ENCODE measurements around the gene ADIPOR2. TPM values are rescaled to one million over a fixed set of nuclear protein-coding genes. Genes with fewer than 3 reads are reported as not detected.

Gene ADIPOR2
- total RNA-seq, 1 donor from 2014 or later, result 26.5 TPM

DNA sequence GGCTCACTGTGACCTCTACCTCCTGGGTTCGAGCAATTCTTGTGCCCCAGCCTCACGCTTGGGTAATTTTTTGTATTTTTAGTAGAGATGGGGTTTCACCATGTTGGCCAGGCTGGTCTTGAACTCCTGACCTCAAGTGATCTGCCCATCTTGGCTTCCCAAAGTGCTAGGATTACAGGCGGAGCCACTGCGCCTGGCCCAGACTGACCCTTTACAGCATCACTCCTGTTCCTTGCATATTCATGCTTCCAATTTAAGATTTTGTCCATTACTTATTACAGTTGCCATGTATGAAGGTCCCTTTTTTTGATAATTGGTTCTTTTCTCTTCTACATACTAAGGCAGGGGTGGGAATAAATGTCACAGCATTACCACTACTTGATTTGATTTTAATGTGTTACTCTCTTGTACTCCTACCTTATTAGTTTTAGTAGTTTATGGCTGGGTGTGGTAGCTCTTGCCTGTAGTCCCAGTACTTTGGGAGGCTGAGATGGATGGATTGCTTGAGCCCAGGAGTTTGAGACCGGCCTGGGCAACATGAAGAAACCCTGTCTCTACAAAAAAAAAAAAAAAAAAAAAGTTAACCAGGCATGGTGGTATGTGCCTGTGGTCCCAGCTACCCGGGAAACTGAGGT, 46.9 kb downstream of the ADIPOR2 start:
- no peak for DNase-seq

DNA sequence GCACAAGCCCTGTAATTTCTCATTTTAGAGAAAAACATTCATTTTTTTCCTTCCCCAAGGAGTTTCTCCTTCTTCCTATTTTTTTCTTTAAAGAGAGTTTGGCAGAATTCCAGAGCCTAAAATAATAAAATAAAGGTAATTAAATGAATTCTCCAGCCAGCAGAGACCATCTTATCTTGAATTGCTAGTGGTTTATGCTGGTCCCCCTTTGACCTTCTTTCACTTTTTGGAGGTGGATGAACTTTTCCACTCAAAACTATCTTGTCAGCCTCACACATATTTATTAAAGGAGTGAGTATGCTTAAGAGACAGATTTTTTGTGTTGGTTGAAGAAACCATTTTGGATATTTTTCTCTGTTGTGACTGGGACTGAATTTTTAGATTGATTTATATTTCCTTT, 47.6 kb downstream of the ADIPOR2 start:
- DNase-seq, result peak; percentile 6

DNA sequence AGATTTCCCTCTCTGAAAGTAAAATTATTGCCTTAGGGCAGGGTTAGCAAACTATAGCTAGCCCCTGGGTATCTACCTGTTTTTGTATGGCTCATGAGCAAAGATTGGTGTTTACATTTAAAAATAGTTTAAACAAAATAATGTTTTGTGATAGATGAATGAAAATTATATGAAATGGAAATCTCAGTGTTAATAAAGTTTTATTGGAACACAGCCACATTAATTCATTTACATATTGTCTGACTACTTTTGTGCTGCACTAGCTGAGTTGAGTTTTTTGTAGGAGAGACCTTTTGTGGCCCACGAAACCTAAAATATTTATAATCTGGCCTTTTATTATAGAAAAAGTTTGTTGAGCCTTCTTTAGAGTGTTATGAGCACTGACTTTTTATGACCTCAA, 48.5 kb downstream of the ADIPOR2 start:
- no peak for DNase-seq

DNA sequence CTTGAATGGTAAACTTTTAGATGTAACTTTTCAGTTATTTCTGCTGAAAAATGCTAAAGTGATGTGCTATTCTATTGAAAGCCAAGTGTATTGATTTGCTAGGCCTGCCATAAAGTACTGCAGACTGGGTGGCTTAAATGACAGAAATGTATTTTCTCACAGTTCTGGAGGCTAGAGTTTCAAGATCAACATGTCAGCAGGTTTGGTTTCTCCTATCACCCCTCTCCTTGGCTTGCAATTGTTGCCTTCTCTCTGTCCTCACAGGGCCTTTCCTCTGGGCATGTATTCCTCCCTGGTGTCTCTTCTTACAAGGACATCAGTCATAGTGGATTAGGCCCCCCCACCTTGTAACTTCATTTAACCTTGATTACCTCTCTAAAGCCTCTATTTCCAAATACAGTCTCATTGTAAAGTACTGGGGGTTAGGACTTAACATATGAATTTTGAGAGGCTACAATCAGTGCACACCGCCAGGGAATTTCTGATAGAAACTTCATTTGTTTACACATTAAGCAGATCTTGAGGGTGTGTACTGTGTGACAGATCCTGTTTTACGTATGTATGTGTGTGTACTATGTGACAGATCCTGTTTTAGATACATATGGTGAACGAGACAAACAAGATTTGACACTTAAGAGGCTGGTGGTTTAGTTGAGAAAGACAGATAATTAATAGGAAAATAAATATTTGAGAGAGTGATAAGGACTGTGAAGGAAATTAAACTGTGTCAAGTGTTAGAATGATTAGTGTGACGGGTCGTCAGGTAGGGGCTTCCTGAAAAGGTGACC, 49.5 kb downstream of the ADIPOR2 start:
- peak; percentile 5 for DNase-seq

DNA sequence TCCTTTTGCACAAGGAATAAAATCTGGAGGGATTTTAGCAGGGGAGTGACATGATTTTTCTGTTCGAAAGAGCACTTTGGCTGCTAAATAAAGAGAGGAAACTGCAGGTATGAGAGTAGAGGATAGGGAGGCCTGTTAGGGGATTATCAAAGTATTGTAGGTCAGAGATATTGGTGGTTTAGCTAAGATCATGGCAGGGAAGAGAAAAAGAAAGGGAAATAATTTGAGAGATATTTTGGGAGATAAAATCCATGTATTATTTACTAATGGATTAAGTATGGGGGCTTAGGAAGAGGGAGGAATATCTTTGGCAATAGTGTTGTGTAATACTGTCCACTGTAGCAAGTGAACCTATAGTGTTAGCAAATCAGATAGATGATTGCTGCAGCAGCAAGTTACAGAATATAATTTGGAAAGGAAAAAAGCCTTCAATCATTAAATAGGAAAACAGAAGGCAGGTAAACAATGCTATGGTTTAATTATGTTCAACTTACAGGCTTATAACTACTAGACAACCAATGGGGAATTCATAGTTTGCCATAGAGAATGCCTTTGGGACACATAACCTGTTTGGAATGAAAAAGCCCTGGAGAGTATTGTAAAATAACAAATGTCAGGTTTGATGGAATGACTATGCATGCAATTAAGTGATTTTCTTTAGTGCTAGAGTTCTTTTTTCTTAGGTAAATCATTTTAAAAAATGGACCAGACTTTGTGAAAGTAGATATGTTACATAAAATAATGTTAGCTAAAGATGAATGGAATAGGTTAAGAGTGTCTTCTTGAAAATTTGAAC, 50.5 kb downstream of the ADIPOR2 start:
- no peak for DNase-seq

DNA sequence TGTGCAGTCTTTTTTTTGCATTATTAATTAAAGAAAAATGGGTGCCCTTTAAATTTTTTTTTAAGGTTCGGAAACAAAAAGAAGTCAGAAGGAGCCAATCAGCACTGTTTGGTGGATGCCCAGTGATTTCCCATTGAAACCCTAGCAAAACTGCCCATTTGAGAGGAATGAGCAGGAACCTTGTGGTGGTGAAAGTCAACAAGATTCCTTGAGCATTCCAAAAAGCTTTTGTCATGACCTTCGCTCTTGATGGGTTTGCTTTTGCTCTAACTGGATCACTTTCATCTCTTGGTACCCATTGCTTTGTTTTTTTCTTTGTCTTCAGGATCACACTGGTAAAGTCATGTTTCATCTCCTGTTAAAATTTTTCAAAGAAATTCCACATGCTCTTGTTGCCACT, 54.1 kb downstream of the ADIPOR2 start:
- DNase-seq, result no peak

DNA sequence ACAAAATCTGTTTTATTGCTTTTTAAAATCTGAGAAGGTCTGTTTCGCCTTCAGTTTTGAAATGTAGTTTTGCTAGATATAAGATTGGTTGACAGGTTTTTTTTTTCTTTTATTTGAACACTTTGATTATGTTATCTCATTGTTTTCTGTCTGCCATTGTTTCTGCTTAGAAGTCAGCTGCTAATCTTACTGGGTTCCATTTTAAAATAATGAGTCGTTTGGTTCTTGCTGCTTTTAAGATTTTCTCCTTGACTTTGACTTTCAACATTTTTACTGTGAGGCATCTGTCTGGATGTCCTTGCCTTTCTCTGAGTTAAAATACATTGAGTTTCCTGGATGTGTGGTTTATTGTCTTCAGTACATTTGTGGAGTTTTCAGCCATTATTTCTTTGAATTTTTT, 56.7 kb downstream of the ADIPOR2 start:
- DNase-seq, result no peak

DNA sequence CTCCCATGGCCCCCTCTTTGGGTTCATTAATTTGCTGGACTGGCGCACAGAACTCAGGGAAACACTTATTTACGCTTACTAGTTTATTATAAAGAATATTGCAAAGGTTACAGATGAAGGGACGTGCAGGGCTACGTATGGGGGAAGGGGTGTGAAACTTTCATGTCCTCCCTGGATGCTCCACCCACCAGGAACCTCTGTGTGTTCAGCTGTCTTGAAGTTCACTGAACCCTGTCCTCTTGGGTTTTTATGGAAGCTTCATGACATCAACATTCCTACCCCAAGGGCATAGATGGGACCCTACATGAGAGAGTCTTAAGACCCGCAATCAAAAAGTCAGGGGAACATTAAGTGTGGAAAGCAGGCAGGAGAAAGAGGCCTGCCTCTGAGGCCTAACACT, 58.1 kb downstream of the ADIPOR2 start:
- no peak for DNase-seq

DNA sequence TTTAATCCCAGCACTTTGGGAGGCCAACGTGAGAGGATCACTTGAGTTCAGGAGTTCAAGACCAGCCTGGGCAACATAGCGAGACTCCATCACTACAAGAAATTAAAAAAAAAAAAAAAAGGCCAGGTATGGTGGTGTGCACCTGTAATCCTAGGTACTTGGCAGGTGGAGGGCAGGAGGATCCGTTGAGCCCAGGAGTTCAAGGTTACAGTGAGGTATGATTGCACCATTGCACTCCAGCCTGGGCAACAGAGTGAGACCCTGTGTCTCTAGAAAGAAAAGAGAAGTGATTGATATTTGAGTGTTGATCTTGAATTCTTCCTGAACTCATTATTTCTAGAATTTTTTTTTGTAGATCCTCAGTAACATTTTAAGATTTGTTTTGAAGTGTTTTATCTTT, 59.4 kb downstream of the ADIPOR2 start:
- DNase-seq, result no peak

DNA sequence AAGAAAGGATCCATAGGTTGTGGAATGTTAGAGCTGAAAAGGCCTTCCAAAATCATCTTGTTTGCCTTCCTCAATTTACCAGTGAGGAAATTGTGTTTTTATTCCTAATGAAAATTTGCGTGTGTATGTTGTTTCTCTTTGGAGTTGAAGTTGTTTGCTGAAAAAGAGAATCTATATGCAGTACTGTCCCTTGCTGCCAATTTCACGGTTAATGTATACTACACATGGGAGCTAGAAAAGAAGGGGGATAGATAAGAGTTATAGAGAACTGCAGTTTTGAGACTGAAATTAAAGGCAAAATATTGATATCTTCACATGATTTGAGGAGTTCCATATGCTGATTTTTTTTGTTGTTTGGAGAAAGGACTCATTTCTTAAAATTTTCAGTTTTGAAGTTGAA, 67.5 kb downstream of the ADIPOR2 start:
- DNase-seq, result no peak

DNA sequence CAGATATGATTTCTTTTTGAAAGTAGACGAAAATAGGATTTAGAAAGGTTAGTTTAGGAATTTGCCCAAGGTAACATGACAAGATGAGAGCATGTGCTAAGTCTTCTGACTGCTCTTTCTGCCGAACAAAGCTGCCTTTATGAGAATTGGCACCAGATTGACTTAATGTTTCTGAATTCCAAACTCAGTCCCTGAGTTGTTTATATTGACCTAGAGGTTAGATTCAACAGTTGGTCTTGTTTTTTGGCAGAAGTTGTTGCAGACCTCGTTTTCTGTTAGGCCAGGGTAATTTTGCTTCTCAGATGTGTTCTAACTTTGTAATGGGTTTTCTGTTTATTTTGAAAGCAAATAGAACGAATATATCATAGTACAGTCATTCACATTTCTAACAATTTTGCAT, 68.0 kb downstream of the ADIPOR2 start:
- DNase-seq, result peak; percentile 32

DNA sequence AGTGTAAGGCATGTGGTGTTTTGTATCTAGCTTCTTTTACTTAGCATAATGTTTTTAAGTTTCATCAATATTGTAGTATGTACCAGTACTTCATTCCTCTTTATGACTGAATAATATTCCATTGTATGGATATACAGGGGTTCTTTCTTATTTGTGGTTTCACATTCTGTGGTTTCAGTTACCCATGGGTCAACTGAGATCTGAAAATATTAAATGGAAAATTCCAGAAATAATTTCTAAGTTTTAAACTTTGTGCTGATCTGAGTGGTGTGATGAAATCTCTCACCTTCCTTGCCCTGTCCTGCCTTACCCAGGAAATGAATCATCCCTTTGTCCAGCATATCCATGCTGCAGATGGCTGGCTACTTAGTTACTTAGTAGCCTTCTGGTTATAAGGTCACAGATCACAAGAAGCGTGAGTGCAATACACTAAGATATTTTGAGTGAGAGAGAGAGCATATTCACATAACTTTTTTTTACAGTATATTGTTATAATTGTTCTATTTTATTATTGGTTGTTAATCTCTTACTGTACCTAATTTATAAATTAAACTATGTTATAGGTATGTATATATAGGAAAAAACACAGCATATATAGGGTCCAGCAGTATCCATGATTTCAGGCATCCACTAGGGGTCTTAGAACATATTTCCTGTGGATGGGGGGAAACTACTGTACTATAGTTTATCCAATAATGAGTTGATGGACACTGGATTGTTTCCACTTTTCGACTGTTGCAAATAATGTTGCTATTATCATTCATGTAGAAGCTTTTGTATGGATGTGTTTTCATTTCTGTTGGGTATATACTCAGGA, 69.9 kb downstream of the ADIPOR2 start:
- no peak for DNase-seq

DNA sequence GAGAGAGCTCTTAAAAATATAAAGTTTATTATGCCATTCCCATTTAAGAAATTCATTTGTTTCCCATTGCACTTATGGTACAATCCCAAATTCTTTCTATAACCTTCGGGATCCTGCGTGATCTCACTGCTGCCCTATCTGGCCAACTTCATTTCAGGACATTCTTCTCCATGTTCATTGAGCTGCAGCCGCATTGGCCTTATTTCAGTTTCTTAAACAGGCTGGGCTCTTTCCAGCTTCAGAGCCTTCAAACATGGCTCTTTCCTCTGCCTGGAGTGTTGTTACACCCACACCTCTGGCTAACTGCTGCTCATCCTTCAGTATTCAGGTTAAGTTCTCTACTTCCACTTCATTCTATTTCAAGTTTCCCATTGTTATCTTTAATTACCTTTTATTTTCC, 71.0 kb downstream of the ADIPOR2 start:
- no peak for DNase-seq

DNA sequence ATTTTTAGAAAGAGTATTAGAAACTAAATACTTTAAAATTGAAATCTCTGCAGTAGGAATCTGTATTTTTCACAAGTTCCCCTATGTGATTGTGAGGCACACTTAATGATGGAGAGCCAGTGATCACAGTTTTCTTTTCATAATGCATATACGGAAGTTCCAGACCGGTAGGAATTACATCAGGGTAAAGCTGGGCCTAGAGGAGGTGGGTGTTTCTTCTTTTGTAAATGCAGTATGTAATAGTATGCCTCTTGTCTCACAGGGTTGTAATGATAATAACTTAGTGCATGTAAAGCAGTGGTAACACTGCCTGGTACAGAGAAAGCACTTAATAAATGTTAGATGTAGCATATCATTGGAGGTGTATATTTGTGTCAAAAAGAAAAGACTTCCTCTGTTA, 72.3 kb downstream of the ADIPOR2 start:
- no peak for DNase-seq

DNA sequence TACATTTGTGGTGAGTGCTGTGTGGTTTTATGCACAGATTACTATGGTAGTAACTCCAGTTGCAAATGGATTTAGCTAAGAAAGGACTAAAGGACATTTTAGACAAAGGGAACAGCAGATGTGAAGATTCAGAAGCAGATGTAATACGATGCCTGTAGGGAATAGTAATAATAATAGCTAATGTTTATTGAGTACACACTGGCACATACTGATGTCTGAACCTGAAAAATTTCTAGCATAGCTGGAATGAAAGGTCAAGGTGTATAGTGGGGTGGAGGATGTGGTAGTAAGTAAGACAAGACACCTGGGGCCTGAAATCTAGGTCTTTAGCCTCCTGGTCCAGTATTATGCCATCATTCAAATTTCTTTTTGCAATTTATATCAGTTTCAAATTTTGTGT, 75.2 kb downstream of the ADIPOR2 start:
- DNase-seq, result no peak

DNA sequence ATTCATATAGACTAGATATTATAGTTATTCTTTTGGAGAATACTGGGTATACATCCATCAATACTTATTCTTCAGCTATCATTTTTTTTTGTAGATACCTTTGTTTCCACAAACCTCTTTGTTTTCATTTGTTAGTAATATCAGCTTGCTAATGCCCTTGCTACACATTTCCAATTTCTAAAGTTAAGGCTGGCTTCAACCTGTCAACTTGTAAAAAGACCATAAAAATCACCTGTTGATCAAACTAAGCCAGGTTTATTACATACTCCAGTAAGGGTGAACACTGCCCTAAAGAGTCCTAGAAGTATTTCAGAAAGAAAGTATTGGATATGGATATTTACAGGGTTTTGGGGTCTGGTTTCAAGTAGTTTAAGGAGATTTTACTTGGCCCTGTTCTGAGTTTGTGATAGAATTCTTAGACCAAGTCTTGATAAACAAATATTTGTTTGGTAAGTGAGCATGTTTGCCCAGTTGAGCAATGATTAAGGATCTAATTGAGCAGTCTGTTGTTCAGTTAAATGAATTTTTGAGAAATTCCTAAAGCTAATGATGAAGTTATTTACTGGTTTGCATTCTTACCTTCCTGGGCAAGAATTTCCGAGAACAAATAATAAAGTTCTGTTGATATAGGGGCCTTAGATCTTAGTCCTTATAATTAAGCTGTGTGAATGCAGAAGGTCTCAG, 76.7 kb downstream of the ADIPOR2 start:
- no peak for DNase-seq

DNA sequence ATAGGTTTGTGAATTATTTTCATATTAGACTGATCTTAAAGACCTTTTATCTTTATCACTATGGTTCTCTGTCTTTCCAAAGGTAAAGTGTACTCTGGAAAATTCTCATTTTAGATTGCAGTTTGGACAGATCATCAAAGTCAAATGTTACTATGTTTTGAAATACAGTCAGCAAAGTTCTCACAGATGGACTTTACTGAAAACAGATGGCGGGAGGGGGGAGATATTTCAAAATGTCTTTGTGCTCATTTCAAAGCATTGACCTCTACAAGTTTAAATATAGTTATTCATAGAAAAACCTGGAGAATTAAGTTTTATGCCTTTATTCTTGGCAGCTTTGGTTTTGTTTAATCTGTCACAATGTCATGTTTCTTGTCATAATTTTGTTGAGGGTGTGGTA, 77.7 kb downstream of the ADIPOR2 start:
- no peak for DNase-seq

DNA sequence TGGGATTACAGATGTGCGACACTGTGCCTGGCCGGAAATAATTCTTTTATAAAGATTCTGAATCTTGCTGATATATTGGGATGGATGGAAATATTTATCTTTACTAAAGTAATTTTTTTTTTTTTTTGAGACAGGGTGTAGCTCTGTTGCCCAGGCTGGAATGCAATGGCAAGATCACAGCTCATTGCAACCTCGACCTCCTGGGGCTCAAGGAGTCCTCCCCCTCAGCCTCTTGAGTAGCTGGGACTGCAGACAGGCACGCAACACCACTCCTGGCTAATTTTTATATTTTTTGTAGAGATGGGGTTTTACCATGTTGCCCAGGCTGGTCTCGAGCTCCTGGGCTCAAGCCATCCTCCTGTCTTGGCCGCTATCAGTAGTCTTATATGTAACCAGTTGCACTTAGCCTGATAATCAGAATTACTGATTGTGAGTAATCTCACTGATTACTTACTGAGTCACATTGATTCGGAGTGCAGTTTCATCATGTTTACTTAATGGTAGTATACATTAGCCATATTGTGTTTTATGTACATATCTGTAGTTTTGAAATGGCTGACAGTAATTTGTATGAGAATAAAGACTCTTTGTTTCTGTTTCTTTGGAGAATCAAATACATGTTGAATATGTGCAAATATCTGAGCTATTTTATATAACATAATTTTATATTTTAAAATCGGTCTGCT, 79.1 kb downstream of the ADIPOR2 start:
- no peak for DNase-seq

DNA sequence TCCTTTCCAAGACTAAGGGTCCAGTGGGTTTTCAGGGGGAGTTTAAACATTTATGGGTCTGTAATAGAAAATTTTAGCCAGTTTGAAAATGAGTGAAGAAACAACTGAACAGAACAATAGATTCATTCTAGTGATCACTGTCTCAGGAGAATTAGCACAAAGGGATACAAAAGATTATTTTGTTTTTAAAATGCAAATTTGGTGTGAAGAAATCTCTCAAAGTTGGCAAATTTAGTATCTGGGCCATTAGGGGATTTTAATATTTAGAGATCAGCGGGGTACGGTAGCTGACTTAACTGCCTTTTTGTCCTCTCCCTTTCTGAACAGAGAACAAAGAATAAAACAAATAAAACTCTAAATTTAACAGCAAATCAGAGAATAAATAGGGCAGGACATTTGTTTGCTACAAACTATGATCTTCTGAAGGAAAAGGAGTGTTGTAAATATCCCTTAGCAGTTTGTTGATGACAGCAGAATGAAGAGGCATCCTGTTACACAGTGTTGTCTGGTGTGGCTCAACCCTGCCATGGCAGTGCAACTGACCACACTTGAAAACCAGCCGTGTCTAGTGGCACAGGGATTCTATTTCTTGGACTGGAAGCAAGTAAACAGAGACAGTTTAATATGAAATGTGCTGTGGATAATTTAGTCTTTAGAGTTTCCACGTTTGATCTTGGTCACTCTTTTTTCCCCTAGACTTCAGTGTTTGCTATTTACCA, 83.2 kb downstream of the ADIPOR2 start:
- peak; percentile 22 for DNase-seq

DNA sequence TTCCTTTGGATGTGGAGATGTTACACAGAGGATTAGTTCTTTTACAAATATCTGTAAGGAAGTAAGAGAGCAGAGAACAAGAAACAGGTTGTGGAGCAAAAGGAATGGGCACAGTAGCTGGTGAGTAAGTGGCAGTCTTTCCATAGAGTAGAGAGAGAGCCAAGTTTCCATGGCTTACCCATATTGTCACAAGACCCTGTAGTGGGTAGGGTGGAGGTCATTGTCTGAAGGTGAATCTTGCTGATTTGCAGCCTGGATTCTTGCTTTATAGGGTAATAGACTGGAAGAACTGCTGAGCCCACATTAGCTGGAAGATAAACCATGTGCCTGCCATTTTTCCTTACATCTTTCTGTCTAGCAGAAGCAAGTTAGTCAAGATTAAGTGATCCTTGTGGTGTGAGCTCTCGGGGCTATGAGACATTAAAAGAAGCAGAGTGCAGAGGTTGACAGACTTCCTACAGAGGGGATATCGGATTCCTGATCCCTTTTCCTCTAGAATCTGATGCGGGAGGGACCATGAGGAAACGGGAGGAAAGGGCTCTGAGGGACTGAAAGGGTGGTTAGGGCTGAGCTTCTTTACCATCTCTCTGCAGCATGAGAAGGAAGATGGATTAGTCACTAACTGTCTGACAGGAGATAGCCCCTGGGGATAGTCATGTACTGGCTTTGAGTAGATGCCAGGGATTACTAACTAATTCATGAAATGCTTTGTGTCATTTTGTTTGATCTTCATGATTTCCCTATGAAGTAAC, 85.5 kb downstream of the ADIPOR2 start:
- DNase-seq, result peak; percentile 16
